ENCODE measurements around the gene ZDHHC6.
"Not testable (repeated sequence)": the region's sequence is repeated elsewhere in the genome, so short reads cannot be mapped to it uniquely, and the experiment has no call there.

The ZDHHC6 gene

GRCh38 chr10:112393341-112393740 is 53.4 kb downstream of the ZDHHC6 start:
- no peak for DNase-seq (ENCODE audit: low read depth, low spot score)

DNA sequence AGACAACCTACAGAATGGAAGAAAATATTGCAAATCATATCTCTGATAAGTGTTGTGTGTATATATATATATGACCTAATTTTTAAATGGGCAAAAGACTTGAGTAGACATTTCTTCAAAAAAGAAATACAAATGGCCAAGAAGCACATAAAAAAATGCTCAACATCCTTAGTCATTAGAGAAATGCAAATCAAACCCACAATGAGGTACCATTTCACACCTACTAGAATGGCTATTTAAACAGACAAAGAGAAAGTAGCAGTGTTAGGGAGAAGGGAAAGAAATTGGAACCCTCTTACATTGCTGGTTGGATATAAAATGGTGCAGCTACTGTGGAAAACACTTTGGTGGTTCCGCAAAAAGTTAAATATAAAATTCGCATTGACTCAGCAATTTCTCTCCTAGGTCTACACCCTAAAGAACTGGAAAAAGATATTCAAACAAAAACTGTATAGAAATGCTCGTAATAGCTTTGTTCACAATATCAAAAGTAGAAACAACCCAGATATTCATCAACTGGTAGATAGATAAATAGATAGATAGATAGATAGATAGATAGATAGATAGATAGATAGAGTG is 56.5 kb downstream of the ZDHHC6 start:
- DNase-seq (ENCODE audit: low read depth, low spot score), result no peak

DNA sequence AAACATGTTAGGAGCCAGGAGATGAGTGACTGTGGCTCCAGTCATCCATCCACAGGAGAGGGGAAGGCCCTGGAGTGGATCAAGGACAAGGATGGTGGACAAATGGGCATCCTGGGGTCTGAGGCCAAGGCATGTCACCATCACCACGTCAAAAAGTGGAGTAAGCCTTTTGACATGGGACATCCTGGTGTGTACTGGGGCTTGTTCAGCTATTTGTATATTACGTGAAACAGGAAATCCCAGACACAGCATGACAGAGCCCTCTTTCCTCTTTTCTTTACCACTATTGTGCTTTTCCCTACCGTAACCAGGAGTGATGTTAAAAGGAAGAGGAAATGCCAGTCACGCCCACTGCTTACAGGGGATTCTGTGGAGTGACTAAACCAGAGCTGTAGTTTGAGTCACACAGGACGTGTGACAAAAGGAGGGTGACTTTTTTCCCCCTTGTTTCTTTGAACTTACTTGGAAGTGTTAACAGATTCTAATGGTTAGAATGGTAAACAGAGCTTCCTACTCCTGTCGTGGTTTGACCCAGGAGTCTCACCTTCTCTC is 57.4 kb downstream of the ZDHHC6 start:
- DNase-seq (ENCODE audit: low read depth, low spot score), result no peak

GRCh38 chr10:112388548-112388947 is 58.2 kb downstream of the ZDHHC6 start:
- no peak for DNase-seq (ENCODE audit: low read depth, low spot score)

- not testable (repeated sequence) for DNase-seq (ENCODE audit: low read depth, low spot score)
Observed at GRCh38 chr10:112388056-112388455, 58.7 kb downstream of the ZDHHC6 start.

- DNase-seq (ENCODE audit: low read depth, low spot score), result no peak
Observed at GRCh38 chr10:112385201-112385600, 61.5 kb downstream of the ZDHHC6 start.

GRCh38 chr10:112384141-112384540 is 62.6 kb downstream of the ZDHHC6 start:
- no peak for DNase-seq (ENCODE audit: low read depth, low spot score)

DNA sequence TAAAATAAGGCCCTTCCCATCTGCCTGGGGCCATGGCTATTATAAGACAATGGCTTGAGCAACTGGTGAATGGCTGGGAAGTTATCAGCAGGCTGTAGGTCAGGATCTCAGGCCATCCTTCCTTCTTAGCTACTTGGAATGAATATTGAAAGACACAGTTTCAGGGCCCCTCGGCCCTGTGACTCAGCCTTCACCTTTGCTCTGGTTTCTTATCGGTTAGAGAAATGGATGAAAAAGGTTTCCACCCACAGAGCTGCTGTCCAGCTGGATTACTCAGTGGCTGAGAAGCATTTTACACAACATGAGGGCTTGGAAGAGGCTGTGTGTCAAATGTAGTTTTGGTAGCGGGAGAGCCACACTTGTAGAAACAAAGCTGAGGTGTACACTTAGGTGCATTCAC is 63.4 kb downstream of the ZDHHC6 start:
- DNase-seq (ENCODE audit: low read depth, low spot score), result no peak

GRCh38 chr10:112382515-112383235 is 64.0 kb downstream of the ZDHHC6 start:
- DNase-seq (ENCODE audit: low read depth, low spot score), result no peak
